Astrocyte (in vitro differentiated cells and primary cell): ENCODE results near the gene ATP2C1.

Source experiments
- CTCF ChIP-seq: IDR thresholded peaks from 2 replicates; pipeline ENCODE4 v1.5.1; 2011; ENCODE audit warnings: low read depth, mild to moderate bottlenecking, inconsistent platforms, low read length, moderate library complexity; ENCODE audit not compliant: insufficient read depth
- EZH2 ChIP-seq: IDR thresholded peaks from 2 replicates; pipeline ENCODE4 v1.6.1; 2012; ENCODE audit warnings: mild to moderate bottlenecking, low read length, inconsistent platforms; ENCODE audit not compliant: insufficient read depth

DNA sequence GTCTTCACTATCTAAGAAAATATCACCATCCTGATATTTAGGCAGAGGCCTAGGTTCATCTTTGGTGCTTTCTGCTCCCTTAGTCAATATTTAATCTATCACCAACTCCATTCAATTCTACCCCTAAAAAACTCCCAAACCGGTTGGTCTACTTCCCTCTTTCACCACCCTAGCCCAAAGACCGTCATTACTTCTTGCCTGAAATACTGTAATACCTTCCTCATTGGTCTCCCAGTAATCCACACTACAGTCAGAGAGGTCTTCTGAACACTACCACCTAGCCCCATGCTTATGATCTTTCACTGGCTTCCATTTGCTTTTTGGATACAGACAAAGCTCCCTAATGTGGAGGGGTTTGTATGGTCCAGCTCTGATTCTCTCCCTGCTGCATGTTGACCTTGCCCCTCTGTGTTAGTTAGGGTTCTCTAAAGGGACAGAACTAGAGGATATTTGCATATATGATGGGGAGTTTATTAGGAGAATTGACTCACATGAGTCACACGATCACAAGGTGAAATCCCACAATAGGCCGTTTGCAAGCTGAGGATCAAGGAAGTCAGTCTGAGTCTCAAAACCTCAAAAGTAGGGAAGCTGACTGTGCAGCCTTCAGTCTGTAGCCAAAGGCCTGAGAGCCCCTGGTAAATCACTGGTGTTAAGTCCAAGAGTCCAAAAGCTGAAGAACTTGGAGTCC is 36.4 kb upstream of the ATP2C1 start:
- TF ChIP-seq CTCF = no peak
- TF ChIP-seq EZH2 = no peak
